Uterus (tissue), 2 donors: ENCODE data around the gene PAFAH1B2.

ENCODE experiments used
- POLR2A ChIP-seq, 2 donors: fragments of 450-650 bp; IDR thresholded peaks; one replicate each; pipeline ENCODE4 v1.6.1; 2016; ENCODE audit warnings: antibody characterized with exemption in 2 of 2, mild to moderate bottlenecking in 1 of 2, moderate library complexity in 1 of 2
- TF ChIP-seq, protein P1 (sequence below), 4 experiments: fragments of 200-600 bp in 2 of 4; fragments of 450-650 bp in 2 of 4; sonication (generic) in 2 of 4; IDR thresholded peaks; one replicate each; pipeline ENCODE4 v1.5.1; 2016 to 2019; ENCODE audit warnings: antibody characterized with exemption in 4 of 4, mild to moderate bottlenecking in 2 of 4, moderate library complexity in 1 of 4

DNA sequence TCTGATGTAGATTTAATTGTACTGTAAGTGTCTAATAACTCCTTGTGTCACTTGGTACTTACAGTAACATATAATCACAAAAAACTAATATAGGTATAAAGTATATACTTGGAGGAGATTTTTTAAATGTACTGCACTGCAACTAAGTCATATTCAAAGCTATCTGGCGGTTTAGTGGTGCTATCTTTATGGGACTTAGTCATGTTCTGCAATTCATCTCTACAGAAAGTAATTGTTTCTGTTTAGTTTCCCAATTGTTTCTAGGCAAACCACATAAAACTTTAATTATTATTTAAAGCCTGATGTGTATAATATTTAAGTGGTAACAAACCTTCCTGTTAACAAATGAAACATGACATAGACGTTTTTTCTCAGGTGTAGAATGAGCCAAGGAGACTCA lies 8.0 kb downstream of the PAFAH1B2 start:
- TF ChIP-seq, protein P1, sequence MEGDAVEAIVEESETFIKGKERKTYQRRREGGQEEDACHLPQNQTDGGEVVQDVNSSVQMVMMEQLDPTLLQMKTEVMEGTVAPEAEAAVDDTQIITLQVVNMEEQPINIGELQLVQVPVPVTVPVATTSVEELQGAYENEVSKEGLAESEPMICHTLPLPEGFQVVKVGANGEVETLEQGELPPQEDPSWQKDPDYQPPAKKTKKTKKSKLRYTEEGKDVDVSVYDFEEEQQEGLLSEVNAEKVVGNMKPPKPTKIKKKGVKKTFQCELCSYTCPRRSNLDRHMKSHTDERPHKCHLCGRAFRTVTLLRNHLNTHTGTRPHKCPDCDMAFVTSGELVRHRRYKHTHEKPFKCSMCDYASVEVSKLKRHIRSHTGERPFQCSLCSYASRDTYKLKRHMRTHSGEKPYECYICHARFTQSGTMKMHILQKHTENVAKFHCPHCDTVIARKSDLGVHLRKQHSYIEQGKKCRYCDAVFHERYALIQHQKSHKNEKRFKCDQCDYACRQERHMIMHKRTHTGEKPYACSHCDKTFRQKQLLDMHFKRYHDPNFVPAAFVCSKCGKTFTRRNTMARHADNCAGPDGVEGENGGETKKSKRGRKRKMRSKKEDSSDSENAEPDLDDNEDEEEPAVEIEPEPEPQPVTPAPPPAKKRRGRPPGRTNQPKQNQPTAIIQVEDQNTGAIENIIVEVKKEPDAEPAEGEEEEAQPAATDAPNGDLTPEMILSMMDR (IDR thresholded peaks at IDR 0.05): no peak
- no peak for TF ChIP-seq POLR2A (IDR thresholded peaks at IDR 0.05)
